Activated CD4-positive, alpha-beta T cell treated with anti-CD3 and anti-CD28 coated beads, Interleukin-2, amount 50 U/mL, for 4 hours (primary cell): Measurements from ENCODE around the gene FAM83F.
"Not testable (repeated sequence)": the region's sequence is repeated elsewhere in the genome, so short reads cannot be mapped to it uniquely, and the experiment has no call there.

ENCODE experiments used
- DNase-seq, 2 experiments: peaks; one replicate each; pipeline ENCODE4 v3.0.0-alpha.2; 2020

The FAM83F gene

DNA sequence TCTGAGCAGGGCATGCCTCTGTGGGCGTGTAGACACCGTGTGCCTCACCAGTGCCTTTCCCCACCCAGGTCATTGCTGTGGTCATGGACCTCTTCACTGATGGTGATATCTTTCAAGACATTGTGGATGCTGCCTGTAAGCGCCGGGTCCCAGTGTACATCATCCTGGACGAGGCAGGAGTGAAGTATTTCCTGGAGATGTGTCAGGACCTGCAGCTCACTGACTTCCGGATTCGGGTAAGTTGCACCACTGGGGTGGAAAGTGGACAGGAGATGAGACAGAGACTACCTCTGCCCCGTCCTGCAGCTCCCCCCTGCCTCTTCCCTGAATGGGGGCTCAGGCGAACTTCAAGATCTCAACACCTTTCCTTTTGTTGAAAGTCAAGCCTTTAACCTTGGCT is 24.3 kb downstream of the FAM83F start:
- DNase-seq: no peak

DNA sequence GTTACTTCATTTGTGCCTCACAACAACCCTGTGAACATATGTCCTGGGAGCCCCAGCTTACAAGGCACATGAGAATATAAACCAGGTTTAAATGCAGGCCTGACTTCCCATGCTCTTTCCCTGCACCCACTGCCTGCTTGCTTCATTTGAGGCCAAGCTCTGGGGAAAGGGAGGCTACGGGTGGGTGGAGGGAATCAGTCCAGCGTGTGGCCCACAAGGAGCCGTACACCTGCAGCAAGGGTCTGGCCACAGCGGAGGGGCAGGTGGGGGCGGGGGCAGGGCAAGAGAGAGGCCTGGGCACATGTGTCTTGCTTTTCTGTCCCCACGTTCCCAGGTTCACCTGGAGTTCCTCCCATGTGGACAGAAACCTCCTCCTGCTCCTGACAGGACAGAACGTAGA is 26.2 kb downstream of the FAM83F start:
- DNase-seq: no peak

DNA sequence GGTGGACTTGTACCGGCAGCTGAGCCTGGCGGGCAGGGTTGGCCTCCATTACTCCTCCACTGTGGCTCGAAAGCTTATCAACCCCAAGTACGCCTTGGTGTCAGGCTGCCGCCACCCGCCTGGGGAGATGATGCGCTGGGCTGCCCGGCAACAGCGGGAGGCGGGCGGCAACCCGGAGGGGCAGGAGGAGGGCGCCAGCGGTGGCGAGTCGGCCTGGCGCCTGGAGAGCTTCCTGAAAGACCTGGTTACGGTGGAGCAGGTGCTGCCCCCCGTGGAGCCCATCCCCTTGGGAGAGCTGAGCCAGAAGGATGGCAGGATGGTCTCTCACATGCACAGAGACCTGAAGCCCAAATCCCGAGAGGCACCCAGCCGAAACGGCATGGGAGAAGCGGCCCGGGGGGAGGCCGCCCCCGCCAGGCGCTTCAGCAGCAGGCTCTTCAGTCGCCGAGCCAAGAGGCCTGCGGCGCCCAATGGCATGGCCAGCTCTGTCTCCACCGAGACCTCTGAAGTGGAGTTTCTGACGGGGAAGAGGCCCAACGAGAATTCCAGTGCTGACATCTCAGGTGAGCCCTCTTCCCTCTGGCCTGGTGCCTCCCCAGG is 26.7 kb downstream of the FAM83F start:
- no peak for DNase-seq

DNA sequence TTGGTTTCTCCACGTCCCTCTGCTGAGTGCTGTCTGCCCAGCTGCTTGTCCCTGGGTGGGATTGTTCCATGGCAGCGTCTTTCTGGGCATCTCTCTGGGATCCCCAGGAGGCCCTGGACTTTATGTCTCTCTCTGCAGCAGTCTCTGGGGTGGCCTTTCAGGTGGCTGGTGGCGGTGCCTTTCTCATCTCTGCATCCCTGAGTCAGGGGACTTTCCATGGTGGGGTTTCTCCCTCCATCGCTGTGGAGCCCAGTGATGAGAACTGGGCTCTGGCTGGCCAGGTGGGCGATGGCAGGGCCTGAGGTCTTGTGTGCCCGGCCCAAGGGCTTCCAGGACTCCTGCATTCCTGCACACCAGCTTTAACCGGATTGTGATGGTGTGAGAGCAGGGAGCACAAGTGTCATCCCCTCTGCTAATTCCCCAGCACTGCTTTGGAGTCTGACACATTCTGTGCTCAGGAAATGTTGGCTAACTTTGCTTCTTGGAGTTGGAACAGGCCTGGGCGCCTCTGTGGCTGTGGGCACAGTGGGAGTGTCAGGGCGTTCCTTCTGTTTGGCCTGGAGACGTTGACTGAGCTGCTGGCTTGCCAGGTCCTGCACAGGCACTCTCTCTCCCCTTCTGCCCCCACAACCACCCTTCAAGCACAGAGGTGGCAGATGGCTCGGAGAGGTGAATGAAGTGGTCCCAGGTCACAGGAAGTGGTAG is 27.9 kb downstream of the FAM83F start:
- DNase-seq: no peak

DNA sequence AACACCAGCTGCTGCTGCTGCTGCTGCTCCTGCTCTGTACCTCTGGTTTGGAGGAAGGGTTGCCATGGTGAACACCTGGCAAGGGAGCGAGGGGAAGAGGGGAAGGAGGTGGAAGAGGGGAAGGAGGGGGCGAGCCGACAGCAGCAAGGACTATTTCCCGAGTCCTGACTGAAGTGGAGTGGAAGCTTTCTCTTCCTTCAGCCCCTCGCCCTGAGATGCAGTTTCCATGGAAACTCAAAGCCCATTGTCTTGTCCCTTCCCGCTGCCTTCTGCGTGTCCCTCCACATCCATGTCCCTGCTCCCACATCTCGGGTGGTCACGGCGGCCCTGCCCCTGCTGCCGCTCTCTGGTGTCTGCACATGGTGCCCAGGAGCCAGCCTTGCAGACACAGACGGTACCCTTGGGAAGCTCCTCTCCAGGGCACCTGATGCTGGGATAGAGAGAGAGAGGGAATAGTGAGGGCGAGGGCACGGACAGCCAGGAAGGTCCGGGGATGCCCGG is 28.6 kb downstream of the FAM83F start:
- no peak for DNase-seq

DNA sequence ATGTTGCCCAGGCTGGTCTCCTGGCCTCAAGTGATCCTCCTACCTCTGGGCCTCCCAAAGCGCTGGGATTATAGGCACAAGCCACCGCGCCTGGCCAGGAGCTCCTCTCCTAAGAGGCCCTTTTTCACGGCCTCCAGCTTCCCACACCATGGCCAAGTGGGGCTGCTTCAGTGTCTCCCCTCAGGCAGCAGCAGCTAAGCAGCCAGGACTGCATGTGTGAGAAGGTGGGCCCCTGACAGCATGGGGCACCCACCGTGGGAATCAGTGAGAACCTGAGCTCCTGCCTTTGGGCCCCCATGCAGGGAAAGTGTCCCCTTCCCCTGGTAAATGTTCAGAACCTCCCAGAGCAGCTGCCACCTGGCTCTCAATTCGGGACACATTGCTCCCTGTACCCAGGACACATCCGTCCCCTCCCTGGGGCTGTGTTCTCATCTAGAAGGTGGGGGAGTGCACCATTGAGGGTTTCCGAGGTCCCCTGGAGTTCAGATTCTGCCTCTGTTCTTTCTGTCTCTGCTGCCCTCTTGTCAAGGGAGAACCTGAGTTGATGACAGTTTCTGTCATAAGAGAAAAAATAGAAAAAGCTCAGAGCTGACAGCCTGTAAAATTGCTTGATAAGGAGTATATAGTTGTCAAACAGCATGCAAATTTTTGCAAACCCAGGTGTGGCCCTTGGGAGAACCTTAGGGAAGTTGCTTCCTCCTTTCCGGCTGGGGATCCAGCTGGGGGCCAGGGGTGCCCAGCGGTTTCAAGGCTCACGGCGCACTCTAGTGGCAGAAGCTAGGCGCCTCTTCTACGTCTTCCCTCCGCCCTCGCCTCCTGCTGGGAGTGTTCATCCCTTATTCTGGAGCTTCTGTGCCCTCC is 29.7 kb downstream of the FAM83F start:
- peak; percentile 56 to 59 for DNase-seq

DNA sequence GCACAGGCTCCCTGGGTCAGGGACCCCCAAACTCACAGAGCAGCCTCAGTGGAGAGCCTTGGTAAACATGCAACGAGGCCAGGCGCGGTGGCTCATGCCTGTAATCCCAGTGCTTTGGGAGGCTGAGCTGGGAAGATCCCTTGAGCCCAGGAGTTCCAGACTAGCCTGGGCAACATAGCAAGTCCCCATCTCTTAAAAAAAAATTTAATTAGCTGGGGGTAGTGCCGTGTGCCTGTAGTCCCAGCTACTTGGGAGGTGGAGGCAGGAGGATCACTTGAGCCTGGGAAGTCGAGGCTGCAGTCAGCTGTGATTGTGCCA is 30.3 kb downstream of the FAM83F start:
- not testable (repeated sequence) for DNase-seq

DNA sequence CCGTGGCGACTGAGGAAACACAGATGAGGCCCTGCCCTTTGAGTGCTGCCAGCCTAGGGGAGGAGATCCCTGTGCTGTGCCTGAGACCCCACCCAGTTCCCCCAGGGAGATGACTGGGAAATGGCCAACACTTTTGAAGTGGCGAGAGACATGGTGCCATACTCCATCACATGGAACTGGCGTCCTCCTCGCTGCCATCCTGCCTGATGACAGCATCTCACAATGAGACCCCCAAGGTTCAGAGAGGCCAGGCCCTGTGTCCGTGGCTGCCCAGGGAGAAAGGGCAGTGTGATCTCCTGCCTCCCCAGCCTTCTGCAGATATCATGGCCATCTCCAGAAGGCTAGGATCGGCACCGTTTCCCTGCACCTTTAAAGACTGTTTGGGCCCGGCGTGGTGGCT is 31.1 kb downstream of the FAM83F start:
- no peak for DNase-seq

DNA sequence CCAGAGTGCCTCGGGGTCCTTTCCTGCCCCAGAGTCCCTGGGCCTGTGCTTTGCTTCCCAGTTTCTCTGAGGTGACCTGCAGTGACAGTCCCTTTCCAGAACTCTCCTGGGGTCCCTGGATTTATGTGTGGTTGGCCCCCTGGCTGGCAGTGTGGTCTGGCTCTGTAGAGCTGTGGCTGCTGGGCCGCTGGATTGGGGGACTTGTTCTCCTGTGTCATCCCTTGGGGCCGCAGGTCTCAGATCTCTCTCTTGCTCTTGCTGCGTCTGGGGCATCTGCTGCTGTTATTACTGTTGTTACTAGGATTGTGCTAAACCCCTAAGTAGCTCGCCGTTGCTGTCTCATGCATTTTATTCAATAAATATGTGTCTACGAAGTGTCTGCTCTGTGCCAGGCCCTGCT is 31.9 kb downstream of the FAM83F start:
- no peak for DNase-seq

DNA sequence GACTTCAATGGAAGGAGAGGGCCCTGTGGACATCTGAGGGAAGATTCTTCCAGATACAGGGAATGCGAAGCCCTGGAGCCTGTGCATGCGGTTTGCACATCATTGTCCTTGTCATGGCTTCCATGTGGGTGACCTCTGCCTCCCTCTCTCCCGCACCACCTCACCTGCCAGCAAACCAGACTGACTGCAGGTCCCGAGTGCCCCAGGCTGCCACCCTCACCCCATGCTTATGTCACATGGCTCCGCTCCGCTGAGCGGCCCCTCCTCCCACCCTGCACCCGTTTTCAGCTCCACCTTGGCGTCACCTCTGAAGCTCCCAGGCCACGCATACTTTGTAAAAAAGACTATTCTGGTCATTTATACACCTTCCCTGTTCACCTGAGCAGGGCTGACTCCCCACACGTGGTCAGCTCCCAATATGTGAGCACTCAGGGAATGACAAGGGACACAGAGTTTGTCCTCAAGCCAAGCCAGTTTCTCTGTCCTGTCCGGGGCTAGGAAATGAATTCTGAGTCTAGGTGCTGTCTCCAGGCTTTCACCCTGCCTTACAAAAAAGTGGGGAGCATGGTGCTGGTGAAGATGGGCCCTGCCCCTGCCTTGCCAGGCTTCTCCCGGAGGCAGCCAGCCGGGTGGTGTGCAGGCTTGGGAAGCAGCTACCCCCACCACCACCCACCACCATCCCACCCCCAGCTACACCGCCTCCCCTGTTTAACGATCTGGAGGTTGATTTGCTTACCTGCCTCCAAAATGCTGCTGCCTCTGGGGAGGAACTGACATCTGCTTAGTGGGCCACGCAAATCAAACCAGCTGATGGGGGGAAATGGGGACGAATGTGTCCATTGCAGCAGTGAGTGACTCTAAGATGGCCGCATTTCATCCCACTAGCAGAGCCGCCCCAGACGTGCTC is 32.7 kb downstream of the FAM83F start:
- no peak for DNase-seq

DNA sequence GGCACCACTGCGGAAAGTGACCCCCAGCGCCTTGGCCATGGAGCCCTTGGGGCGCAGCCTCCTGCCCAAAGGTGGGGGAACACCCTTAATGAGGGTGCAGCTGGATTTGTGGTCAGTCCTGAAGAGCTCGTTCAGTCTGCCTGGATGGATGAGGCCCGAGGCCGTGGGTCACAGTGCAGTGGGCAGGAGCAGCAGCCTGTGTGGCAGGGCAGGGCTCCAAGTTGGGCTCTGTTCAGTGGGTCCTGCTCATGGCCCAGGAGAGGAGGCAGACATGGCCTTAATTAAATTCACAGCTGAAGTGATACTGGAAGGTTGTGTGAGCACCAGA is 33.3 kb downstream of the FAM83F start:
- no peak for DNase-seq

DNA sequence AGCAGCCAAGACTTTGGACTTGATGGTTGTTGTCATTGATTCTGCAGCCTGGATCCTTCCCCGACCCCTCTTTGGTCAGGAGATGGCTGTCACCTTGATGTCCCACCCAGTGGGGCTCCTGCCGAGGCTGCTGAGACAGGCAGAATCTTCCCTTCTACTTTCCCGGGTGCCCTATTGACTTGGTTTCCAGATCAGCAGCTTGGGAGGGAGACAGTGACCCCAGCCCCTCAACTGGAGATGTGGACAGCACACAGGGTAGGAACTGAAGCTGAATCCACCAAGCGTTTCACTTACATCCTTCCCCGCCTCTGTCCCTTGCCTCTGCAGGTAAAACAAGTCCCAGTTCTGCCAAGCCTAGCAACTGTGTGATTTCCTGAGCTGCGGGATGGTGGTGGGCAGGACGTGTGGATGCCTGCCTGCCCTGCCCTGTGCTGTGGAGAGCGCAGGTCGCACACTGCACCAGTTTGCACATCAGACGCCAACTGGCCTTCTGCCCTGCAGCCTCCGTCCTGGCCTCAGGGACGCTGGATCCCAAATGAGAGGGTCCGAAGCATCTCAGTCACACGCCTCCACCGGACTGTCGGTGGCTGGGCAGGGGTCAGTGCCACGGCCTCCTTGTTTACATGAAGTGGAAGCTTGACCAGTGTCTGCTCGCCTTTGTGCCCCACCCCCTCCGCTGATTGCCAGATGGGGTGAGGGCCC is 34.6 kb downstream of the FAM83F start:
- no peak for DNase-seq

DNA sequence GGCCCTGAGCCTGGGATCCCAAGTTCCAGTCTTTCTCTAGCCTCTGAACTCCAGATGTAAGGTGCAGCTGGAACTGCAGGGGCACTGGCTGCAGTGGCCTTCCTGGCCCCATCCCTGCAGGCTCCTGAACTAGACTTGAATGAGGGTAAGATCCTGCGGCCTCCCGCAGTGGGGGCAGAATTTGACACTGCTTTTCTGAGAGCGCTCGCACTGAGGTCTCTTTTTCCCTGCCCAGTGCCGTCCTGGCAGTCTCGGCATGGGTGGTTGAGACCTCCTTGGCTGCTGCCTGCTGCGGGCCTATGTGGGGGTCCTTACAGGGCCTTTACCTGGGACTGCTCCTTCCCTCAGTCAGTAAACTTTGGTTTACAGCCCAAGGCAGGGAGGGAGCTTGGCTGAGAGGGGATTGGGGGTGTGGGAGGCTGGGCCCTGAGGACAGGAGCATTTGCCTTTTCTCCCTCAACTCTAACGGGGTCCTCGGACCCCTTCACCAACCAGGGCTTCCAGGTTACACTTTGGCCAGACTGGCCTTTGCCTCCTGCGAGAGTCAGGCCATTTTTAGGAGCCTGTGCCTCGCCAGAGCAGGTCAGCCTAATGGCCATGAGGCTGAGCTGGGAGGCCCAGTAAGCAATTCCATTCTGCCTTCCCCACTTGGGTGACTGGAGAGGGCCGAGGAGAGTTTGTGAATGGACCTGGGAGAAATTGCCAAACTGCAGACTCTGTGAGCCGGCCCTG is 35.4 kb downstream of the FAM83F start:
- DNase-seq: no peak

DNA sequence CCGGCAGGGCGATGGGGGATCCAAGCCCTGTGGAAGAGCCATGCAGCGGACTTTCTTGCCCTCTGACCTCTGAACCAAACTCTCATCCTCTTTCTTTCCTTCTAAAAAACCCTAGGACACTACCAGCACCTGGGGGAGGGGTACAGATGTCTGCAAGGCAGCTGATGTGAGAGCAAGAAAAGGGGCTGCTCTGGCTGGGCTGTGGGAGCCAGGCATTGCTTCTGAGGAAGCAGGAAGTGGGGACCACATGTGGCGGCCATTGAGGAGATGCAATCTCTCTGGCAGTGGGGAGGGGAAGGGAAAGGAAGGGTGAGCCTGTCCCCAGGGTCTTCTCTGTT is 36.0 kb downstream of the FAM83F start:
- no peak for DNase-seq

DNA sequence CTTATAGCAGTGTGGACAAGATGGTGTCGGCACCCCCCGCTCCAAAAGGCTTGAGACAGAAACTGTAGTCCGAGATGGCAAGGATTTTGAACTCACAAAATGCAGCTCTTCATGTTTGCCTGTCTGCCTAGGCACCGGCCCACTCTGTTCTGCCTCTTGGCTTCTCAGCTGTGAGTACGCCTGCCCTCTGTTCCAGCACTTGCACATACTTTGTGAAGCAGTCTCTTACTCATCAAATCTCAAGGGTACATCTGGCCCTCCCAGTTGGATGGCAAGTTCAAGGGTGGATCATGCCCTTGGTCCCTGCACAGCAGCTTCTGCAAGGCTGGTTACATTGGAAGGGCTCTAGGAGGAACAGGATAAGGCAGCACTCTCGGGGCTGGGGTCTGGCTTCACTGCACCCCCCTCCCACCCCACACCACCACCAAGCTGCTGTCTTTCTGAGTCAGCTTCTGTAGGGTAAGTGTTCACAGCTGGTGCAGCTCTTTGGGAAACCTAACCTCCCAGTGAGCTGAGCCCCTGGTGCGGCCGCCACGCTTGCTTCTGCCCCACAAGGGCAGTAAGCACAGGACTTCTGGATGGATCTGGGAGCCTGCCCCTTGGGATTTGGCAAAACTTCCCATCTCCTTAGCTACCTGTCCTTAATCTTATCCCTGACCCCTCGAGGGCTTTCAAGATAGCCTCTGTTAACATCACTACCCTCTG is 37.2 kb downstream of the FAM83F start:
- no peak for DNase-seq

DNA sequence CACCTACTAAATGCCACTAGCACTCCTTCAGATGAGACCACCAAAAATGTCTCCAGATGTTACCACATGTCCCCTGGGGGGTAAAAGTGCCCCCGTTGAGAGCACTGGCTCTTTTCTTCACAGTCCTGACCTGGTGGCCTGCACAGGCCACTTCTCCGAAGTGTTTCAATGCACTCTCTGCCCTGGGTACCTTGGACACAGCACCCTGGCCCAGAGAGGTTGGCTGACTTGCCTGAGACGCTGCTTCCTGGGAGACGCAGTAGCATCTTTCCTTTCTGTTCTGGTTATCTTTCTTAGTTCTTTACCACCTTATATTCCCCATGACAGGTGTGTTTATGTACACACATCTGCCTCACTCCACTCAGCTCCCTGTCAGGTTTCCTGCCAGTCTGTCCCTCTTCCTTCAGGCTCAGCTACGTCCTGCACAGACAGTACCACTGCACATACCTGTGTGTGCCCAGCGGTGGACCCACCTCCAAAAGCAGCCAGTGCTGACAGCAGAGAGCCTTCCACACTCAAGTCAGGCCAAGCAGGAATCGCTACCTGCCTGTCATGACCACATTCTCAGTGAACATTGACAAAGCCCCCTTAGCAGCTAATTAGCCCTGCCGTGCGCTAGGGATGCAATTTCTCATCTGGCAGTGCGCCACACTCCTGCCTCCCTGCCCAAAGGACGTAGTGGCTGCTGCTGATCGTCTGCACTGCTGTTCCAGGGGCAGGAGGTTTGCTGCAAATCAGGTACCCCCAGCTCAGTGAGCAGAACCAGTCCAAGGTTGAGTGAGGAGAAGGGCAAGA is 39.0 kb downstream of the FAM83F start:
- no peak for DNase-seq

DNA sequence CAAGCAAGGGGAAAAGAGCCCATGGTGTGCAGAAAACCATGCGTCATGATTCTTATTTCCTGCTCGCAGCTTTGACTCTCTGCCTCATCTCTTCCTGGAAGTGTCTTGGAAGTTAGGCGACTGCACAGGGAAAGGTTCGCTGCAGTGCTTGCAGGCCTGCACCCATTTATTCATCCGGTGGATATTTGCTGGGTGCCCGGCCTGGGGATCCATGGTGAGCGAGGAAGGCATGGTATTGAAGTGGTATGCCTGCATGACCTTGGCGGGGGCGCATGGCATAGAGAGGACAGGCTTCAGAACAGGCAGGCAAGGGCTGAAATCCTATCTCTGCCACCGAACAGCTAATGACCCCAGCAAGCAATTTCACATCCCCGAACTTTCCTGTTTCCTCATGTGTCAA is 40.6 kb downstream of the FAM83F start:
- DNase-seq: no peak

DNA sequence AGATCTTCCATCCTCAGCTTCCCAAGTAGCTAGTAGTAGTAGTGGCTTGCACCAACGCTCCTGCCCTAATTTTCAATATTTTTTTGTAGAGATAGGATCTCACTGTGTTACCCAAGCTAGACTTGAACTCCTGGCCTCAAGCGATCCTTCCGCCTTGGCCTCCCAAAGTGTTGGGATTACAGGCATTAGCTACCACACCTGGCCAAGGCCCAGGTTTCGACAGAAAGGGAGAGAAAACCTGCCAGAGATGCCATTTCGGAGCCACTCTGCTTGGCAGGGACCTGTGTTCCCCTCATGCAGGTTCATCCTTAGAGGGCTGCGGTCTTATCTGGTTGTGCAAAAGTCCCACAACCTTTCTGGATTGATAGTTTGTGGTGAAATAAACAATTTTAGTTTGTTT is 41.4 kb downstream of the FAM83F start:
- no peak for DNase-seq

DNA sequence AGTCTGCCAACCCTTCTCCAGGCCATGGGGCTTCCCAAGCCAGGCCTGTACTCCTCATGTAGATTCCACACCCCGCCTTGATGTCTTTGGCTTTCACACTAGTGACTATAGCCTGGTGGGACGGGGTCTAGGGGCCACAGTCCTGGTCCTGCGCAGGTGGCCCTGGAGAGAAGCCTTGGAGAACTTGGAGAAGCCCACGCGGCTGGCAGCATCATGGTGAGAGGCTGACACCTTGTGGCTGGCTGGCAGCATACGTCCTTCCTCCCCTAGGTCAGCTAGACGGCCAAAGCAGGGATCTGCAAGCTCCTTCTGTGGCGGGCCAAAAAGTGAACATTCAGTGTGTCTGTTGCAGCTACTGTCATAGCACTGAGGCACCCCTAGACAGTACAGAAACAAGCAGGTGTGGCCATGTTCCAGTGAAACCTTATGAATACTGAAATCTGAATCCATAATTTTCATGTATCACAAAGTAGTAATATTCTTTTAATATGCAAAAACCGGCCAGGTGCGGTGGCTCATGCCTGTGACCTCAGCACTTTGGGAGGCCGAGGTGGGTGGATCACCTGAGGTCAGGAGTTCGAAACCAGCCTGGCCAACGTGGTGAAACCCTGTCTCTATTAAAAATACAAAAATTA is 42.0 kb downstream of the FAM83F start:
- DNase-seq: peak; percentile 34 to 38

DNA sequence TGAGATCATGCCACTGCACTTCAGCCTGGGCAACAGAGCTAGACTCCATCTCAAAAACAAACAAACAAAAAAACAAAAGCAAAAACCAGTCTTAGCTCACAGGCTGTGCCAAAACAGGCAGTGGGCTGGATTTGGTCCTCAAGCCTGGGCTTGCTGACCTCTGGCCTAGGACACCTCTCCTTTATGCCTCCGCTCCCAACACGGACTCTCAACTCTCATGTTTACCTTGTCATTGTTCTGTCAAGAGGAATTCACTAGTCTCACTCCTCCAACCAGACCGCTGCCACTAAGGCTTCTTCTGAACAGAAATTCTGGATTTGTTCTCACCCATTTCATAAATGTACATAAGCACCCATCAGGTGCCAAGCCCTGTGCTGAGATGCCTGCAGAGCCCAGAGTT is 42.6 kb downstream of the FAM83F start:
- DNase-seq: no peak
